ENCODE results near the gene CACNA1C.

- TF ChIP-seq, protein P1, sequence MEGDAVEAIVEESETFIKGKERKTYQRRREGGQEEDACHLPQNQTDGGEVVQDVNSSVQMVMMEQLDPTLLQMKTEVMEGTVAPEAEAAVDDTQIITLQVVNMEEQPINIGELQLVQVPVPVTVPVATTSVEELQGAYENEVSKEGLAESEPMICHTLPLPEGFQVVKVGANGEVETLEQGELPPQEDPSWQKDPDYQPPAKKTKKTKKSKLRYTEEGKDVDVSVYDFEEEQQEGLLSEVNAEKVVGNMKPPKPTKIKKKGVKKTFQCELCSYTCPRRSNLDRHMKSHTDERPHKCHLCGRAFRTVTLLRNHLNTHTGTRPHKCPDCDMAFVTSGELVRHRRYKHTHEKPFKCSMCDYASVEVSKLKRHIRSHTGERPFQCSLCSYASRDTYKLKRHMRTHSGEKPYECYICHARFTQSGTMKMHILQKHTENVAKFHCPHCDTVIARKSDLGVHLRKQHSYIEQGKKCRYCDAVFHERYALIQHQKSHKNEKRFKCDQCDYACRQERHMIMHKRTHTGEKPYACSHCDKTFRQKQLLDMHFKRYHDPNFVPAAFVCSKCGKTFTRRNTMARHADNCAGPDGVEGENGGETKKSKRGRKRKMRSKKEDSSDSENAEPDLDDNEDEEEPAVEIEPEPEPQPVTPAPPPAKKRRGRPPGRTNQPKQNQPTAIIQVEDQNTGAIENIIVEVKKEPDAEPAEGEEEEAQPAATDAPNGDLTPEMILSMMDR (conservative IDR thresholded peaks at IDR 0.05) = no peak
- no peak for TF ChIP-seq EZH2 (IDR thresholded peaks at IDR 0.05; ENCODE audit: low read depth)
These were observed 408.9 kb downstream of the CACNA1C start for GRCh38 chr12:2461645-2462044.

All from PC-9 (cell line).